Uterus (tissue), 2 donors: ENCODE measurements around the gene USP50.

Experiments
- CTCF ChIP-seq, 4 experiments: fragments of 200-600 bp in 2 of 4; fragments of 450-650 bp in 2 of 4; sonication (generic) in 2 of 4; IDR thresholded peaks; one replicate each; pipeline ENCODE4 v1.5.1; 2016 to 2019; ENCODE audit warnings: antibody characterized with exemption in 4 of 4, mild to moderate bottlenecking in 2 of 4, moderate library complexity in 1 of 4
- POLR2A ChIP-seq, 2 donors: fragments of 450-650 bp; IDR thresholded peaks; one replicate each; pipeline ENCODE4 v1.6.1; 2016; ENCODE audit warnings: antibody characterized with exemption in 2 of 2, mild to moderate bottlenecking in 1 of 2, moderate library complexity in 1 of 2

- no peak for TF ChIP-seq POLR2A (IDR thresholded peaks at IDR 0.05)
- no peak for TF ChIP-seq CTCF (IDR thresholded peaks at IDR 0.05)
Measured at GRCh38 chr15:50476143-50476542, 70.3 kb downstream of the USP50 start.
